Right lobe of liver (tissue), 4 donors: ENCODE results near the gene HCAR2.

Experiments used
- POLR2A ChIP-seq: fragments of 450-650 bp; IDR thresholded peaks from one replicate; pipeline ENCODE4 v1.6.1; 2017; ENCODE audit warnings: antibody characterized with exemption, mild to moderate bottlenecking
- TF ChIP-seq, protein P1 (sequence below), 4 donors: fragments of 200-600 bp in 3 of 4; fragments of 450-650 bp in 1 of 4; IDR thresholded peaks; one replicate each; pipeline versions ENCODE4 v1.5.1 to v1.8.0; 2016 to 2022; ENCODE audit warnings: antibody characterized with exemption in 4 of 4, mild to moderate bottlenecking in 2 of 4
- donor health status: DM: no; HTN: no; CAD: no.
- donor health status: DM: no; HTN: no; CAD: no.
- donor health status: DM: no; HTN: yes; CAD: no.

DNA sequence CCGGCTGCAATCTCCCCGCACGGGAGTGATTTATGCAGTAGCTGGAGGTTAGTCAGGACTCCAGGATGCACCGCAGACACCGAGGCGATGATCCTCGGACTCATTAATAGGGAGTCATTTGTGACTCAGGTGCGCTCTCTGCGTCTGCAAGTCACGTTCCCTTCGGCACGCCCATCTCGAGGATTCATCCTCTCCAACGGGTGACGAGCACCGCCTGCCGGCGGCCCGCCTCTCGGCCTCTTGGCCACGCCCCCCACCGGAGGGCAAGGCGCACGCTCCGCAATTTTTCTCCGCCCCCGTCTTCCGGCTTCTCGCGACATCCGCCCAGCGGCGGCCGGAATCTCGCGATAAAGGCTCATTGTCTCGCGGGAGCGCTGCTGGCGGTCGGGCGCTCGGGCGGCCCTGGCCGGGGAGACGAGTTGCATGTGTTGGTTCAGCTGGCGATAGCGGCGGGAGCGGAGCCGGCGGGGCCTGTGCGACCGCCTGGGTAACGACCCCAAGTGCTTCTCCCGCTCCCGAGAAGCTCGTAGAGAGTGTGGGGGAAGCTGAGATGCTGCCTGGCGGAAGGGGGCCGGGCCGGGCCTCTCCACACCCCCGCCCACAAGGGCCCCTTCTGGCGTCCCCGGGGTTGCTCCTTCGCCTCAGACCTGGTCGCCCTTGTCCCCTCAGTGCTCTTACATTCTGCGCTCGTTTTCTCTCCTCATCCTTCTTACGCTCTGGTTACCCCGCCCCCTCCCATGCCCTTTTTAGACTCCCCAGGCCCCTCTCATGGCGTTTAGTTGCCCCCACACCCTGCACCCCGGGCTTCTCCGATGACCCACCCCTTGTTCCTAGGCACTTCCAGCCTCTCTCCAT, 49.5 kb upstream of the HCAR2 start, which contains the start of gene DENR:
- TF ChIP-seq POLR2A, result peak; percentile 82
- TF ChIP-seq, protein P1, sequence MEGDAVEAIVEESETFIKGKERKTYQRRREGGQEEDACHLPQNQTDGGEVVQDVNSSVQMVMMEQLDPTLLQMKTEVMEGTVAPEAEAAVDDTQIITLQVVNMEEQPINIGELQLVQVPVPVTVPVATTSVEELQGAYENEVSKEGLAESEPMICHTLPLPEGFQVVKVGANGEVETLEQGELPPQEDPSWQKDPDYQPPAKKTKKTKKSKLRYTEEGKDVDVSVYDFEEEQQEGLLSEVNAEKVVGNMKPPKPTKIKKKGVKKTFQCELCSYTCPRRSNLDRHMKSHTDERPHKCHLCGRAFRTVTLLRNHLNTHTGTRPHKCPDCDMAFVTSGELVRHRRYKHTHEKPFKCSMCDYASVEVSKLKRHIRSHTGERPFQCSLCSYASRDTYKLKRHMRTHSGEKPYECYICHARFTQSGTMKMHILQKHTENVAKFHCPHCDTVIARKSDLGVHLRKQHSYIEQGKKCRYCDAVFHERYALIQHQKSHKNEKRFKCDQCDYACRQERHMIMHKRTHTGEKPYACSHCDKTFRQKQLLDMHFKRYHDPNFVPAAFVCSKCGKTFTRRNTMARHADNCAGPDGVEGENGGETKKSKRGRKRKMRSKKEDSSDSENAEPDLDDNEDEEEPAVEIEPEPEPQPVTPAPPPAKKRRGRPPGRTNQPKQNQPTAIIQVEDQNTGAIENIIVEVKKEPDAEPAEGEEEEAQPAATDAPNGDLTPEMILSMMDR (IDR thresholded peaks at IDR 0.05), result peak; percentile 83 to 94 (median 85)
